GM12873 (cell line): ENCODE data around the gene FSTL4.

Source experiments
- TF ChIP-seq, protein P1 (sequence below): IDR thresholded peaks from 2 replicates; pipeline ENCODE4 v1.5.1; 2012; ENCODE audit warnings: low read depth, mild to moderate bottlenecking, moderate library complexity, low read length, control low read depth; ENCODE audit not compliant: insufficient read depth; ENCODE audit errors: missing control alignments

Gene FSTL4

GRCh38 chr5:133402775-133403174, 209.6 kb downstream of the FSTL4 start:
- TF ChIP-seq, protein P1, sequence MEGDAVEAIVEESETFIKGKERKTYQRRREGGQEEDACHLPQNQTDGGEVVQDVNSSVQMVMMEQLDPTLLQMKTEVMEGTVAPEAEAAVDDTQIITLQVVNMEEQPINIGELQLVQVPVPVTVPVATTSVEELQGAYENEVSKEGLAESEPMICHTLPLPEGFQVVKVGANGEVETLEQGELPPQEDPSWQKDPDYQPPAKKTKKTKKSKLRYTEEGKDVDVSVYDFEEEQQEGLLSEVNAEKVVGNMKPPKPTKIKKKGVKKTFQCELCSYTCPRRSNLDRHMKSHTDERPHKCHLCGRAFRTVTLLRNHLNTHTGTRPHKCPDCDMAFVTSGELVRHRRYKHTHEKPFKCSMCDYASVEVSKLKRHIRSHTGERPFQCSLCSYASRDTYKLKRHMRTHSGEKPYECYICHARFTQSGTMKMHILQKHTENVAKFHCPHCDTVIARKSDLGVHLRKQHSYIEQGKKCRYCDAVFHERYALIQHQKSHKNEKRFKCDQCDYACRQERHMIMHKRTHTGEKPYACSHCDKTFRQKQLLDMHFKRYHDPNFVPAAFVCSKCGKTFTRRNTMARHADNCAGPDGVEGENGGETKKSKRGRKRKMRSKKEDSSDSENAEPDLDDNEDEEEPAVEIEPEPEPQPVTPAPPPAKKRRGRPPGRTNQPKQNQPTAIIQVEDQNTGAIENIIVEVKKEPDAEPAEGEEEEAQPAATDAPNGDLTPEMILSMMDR = no peak

- TF ChIP-seq, protein P1 = no peak
Measured at GRCh38 chr5:133401731-133402347, 210.5 kb downstream of the FSTL4 start.

DNA sequence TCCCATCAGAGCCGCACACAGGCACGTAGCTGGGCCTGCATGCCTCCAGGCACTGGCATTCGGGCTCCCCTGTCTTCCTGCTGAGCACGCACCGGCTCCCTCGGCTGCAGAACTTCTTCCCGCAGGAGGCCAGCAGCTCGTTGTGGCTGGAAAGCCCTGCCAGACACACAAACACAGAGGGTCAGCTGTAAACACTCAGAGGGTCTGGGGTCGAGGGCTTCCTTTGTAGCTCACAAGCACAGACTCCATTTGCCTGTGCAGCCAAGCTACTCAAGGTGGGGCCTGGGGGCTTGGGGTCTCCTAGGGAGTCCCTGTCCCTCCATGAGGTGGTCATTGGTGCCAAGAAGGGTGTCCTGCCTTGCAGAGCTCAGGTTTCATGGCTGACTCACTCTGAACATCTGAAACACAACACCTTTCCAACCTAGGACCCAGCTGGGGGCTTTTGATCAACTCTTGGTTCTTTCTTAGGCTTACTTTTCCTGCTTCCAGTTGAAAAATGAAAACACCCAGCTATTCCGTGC, 211.4 kb downstream of the FSTL4 start:
- TF ChIP-seq, protein P1 = no peak

GRCh38 chr5:133400120-133400519, 212.2 kb downstream of the FSTL4 start:
- TF ChIP-seq, protein P1 = no peak

- TF ChIP-seq, protein P1 = no peak
Measured at GRCh38 chr5:133399247-133399891, 213.0 kb downstream of the FSTL4 start.

GRCh38 chr5:133398646-133399101, 213.7 kb downstream of the FSTL4 start:
- TF ChIP-seq, protein P1 = no peak

DNA sequence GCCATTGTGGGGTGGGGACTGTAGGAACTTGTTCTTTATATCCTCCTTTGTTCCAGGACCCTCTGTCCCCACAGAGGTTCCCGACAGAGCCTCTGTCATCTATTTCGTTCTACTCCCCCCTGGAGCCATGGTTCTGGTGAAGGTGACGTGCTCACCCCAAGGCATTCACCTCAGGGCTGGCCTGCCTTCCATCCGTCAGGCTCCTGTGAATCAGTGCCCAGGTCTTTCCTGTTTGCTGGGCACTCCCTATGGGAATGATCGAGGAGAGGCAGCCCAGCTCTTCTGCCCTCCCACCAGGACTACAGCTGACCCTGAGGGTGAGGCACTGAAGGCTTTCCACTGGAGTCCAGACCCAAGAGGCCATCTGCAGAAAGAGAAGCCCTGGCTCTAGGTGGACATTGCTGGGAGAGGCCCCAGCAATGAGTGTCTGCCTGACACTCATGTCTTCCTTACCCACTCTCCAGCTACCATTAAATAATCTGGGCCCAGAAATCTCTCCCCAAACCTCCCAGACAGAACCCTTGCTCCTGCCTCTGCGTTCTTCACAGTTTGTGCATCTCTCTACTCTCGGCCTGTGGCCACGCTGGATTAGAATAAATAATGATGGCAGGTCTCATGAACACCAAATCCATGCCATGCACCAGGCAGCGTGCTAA, 214.2 kb downstream of the FSTL4 start:
- TF ChIP-seq, protein P1 = no peak
